Gastroesophageal sphincter (tissue), 3 donors: ENCODE results near the gene VAV3.

Source experiments
- CTCF ChIP-seq, 4 experiments: fragments of 200-600 bp in 2 of 4; fragments of 450-650 bp in 2 of 4; sonication (generic) in 1 of 4; IDR thresholded peaks; one replicate each; pipeline ENCODE4 v1.5.1; 2017 to 2019; ENCODE audit warnings: antibody characterized with exemption in 4 of 4, mild to moderate bottlenecking in 2 of 4, moderate library complexity in 2 of 4
- EP300 ChIP-seq: sonication (generic); formaldehyde crosslinking; IDR thresholded peaks from one replicate; pipeline ENCODE4 v1.6.1; 2017; ENCODE audit warnings: antibody characterized with exemption, mild to moderate bottlenecking
- POLR2A ChIP-seq, 2 donors: fragments of 450-650 bp; IDR thresholded peaks; one replicate each; pipeline ENCODE4 v1.6.1; 2017; ENCODE audit warnings: antibody characterized with exemption in 2 of 2, mild to moderate bottlenecking in 2 of 2, moderate library complexity in 1 of 2

GRCh38 chr1:107549152-107549810, 415.7 kb downstream of the VAV3 start:
- no peak for TF ChIP-seq CTCF (IDR thresholded peaks at IDR 0.05)
- TF ChIP-seq POLR2A (IDR thresholded peaks at IDR 0.05), result no peak
- no peak for TF ChIP-seq EP300
